Fibroblast of skin of abdomen (primary cell): ENCODE measurements around the gene NAP1L1. TPM values are rescaled to one million over a fixed set of nuclear protein-coding genes. Genes with fewer than 3 reads are reported as not detected.

Experiments
- DNase-seq: peaks from one replicate; pipeline ENCODE4 v3.0.0-alpha.2; 2013
- polyA plus RNA-seq, 2 experiments: library from polyadenylated mRNA; unstranded; fragments of 120-200 nt; gene quantifications; one replicate each; pipeline ENCODE4 v1.2.1, GENCODE V29; 2013; ENCODE audit not compliant: insufficient read length in 2 of 2

Gene NAP1L1, protein sequence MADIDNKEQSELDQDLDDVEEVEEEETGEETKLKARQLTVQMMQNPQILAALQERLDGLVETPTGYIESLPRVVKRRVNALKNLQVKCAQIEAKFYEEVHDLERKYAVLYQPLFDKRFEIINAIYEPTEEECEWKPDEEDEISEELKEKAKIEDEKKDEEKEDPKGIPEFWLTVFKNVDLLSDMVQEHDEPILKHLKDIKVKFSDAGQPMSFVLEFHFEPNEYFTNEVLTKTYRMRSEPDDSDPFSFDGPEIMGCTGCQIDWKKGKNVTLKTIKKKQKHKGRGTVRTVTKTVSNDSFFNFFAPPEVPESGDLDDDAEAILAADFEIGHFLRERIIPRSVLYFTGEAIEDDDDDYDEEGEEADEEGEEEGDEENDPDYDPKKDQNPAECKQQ
- polyA plus RNA-seq (2013, experiment 1 of 2; ENCODE audit: insufficient read length): 747 TPM
- 759 TPM for polyA plus RNA-seq (2013, experiment 2 of 2; ENCODE audit: insufficient read length)

DNA sequence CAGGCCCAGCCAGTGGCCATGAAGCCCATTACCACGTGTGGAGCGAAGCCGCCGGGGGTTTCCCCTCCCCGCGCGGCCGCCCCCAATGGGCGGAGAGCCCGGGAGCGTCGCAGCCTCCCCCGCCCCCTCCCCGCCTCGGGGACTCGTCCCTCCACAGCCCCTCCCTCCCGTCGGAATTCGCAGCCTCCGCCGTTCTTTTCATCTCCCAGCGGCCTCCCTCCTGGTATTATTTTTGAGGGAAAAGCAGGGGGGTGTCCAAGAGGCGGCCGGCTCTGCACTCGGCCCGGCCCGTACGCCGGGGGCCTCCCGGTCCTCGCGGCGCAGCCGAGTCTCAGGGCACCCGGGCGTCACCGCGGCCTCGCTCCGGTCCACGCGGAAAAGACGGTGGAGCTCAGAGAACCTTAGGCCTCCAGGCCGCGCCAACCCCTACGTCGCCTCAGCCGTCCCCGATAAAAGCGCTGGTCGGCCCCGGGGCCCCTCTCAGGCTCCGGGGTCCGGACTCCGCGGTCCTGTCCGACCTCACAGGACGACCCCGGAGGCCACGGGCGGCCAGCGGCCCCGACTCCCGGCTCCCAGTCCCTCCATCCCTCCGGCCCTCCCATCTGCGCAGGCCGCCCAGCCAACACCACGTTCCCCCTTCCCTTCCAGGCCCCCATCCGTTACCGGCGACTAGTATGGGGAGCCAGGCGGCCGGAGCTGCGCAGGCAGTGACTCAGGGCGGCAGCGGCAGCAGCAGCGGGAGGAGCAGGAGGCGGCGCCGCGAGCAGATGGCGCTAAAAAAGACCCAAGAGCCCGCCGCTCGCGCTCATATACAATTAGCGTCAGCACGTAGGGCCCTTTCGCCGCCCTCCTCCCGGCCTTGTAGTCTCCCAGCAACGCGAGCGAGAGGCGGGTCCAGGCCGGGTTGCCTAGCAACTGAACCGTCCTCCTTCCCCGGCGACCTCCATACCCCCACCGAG, at the start of gene NAP1L1:
NAP1L1 (minus strand) TSS at position 782 of the 959 bp plus-strand sequence. CDS start 10,466 bp downstream, outside the sequence.
- peak; percentile 99 for DNase-seq

DNA sequence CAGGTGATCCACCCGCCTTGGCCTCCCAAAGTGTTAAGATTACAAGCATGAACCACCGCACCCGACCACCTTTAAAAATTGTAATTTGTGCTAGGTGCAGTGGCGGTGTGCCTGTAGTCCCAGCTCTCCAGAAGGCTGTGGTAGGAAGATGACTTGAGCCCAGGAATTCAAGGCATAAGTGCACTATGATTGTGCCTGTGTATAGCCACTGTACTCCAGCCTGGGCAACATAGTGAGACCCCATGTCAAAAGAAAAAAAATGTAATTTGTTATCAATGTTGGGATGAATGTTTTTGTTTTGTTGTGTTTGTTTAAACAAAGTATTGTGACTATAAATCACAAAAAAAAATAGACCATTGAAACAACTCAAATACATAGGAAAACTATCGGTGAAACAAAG, 43.1 kb upstream of the NAP1L1 start:
- no peak for DNase-seq

DNA sequence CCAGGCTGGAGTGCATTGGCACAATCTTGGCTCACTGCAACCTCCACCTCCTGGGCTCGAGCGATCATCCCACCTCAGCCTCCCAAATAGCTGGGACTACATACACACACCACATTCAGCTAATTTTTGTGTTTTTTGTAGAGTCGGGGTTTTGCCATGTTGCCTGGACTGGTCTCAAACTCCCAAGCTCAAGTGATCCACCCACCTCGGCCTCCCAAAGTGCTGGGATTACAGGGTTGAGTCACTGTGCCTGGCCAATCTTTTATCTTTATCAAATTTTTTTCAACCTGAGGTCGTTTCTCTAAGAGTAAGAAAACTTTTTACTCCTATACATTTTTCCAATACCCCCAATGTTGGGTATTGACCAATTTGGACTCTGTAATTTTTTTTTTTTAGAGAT, 40.0 kb upstream of the NAP1L1 start:
- no peak for DNase-seq

DNA sequence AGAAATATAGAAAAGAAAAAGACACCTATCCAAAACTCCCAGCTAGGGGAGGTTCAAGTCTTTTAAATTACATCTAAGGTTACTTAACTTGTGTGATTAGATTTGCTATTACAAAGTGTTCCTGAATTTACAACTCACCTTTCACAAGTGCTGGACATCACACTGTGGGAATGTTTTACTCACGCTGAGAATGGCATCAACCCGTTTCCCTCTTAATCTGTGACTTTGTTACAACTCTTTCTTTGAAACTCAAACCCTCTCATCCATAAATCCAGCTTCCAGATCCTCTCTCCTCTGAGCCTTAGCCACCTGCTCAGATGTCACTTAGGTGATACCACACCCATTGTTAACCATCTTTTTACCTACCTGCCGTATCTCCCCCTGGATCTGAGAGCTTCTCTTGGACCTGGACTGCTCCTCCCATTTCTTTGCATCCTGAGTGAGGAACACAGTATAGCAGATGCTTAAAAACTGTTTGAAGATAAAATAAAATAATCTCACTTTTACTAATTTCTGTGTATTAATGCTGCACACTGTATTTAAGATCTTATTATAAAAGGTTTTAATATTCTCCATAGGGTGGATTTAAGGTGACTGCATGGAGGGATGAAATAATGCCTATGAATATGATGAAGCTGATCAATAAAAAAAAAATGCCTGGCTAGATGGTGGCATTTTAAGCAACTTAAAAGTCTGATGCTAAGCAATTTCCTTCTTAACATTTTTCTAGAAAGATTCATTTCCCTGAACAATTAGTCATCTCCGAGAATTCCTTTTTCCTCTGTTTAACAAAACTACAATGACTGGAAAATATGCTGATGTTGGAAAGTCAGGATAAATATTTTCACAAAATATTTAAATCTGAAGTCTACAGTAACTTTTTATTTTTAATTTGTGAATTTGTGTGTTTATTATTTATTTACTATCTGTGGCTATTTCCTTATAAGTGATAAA, 39.1 kb upstream of the NAP1L1 start:
- DNase-seq: peak; percentile 70

DNA sequence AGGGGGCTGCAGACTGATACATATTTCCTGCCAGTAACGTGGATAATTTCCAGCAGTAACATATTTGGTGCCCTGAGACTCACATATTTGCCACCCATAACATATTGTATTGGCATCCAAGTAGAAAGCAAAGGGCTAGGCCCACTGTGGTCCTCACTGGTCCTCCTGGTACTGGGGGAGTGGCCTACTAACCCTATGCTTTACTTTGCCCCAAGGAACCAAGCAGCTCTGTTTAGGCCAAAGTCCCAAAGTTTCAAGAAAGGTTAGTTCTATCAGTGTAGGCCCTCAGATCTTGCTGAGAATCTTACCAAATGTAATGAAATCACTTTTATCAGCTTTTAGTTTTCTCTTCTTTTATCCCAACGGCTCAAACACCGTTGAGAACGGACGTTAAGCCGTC, 35.4 kb upstream of the NAP1L1 start:
- DNase-seq: no peak

DNA sequence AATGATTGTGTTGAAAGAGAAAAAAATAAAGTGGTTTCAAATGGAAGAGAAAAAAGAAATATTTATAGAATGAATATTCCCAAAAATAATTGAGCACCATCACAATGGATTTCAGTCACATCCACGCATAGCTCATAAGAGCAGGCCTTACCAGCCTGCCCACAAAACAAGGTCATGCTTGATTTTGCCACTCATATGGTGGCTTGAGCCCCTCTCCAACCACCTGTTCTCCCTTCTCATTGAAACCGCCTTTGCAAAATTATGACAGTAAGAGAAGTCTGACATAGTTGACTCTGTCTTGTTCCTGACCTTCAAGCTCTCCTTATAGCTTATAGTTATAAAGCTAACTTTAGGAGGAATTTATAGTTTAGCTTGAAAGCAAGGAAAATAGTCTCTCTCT, 33.3 kb upstream of the NAP1L1 start:
- DNase-seq: no peak

DNA sequence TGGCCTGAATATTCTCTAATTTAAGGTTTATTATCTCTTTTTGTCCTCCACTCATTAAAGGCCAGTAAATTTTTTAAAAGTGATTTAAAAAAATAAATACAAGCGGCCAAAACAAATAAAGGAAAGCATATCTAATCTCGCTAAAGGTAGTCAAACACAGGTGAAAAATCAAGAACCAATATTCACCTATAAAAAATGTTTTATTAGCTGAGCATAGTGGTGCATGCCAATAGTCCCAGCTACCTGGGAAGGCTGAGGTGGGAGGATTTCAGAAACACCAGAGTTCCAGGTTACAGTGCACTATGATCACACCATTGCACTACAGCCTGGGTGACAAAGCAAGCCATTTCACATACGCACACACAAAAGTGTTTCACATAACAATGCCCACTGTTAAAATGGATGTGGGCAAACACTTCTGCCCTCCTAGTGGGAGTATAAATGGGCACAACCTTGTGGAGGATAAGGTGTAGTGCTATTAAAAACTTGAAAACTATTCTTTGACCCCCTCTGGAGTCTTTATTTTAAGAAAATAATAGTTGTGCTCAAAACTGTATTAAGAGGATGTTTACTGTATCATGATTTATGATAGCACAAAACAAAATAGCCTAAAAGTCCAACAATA, 32.7 kb upstream of the NAP1L1 start:
- no peak for DNase-seq

DNA sequence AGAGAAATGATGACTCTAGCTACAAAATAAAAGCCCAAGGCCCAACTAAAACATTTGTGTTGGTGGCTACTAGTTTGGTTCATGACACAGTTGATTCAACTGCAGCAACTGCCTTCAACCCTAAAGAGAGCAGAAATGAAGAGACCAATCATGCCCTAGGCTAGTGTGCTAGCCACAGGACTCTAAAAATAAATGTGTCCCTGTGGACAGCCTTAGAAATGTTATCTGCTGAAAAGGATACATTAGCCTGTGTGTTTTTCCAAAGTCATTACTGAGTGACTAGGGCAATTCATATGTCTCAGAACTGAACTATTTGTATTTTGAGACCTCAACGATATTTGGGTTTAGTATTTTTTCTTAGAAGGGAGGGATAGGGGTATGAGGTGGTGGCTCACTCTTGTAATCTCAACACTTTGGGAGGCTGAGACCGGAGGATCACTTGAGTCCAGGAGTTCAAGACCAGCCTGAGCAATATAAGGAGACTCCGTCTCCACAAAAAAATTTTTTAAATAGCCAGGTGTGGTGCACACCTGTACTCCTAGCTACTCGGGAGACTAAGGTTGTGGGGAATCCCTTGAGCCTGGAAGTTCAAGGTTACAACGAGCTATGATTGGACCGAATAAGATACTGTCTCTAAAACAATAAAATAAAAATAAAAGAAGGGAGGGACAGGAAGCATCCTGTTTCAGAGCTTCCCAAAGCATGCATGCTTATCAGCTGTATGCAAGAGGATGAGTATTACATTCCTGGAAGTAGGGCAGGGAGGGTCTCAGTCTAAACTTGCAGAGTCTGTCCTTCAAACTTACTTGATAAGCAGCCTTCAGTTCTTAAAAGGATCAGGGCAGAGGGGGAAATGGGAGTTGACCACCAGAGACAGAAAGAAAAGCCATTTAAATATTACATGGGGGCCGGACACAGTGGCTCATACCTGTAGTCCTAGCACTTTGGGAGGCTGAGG, 29.6 kb upstream of the NAP1L1 start:
- DNase-seq: no peak

DNA sequence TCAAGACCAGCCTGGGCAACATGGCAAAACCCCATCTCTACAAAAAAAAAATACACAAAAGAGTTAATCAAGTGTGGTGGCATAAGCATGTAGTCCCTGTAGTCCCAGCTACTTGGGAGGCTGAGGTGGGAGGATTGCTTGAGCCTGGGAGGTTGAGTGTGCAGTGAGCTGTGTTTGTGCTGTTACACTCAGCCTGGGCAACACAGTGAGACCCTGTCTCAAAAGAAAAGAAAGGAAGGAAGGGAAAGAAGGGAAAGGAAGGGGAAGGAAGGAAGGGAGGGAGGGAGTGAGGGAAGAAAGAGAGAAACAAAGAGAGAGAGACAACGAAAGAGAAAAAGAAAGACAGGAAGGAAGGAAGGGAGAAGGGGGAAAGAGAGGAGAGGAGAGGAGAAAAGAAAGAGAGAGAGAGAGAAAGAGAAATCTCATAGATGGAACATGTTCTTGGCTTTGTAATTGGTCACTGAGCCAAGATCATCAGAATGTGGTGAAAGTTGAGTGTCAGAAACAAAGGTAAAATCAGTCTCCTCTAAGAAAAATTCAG, 26.8 kb upstream of the NAP1L1 start:
- no peak for DNase-seq

DNA sequence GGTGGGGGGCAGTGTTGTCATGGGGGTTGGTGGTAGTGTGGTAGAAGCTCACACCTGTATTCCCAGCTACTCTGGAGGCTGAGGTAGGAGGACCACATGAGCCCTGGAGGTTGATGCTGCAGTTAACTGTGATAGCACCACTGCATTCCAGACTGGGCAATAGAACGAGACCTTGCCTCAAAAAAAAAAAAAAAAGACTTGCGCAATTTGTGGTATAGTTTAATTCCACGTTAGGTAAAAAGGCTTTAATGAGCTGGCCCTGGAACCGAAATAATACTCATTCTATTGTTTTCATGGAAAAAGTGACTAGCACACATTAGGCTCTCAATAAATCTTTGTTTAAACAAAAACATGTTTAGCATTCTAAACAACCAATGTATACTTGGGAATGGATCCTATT, 25.4 kb upstream of the NAP1L1 start:
- no peak for DNase-seq

DNA sequence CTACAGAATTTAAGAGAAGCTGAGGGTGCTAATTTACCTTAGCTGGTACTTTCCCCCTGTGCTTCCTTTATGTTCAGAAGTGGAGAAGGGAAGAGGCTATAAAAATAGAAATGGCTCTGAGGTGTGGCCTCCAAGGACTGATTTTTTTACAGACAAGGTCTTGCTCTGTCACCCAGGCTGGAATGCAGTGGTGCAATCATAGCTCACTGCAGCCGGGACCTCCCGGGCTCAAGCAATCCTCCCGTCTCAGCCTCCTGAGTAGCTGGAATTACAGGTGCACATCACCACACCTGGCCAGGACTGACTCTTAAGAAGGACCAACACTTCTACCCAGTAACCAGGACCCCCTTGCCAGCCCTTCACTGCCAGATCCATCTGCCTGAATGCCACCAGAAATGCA, 23.9 kb upstream of the NAP1L1 start:
- DNase-seq: no peak

DNA sequence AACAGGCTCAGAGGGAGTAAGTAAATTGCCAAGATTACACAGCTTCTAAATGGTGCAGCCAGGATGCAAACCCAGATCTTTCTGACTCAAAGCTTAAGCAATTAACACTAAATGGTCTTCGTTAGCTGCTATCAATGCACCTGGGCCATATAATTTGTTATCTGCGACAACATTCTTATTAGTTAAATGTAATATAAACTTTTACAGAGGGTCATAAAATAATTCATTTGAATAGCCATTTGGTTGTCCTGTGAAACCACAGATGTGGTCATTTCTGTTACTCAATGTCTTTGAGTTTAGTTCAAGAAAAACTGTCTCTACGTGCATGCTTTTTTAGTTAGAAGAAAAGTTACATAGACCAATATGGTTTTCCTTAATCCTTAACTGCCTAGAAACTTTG, 22.1 kb upstream of the NAP1L1 start:
- peak; percentile 13 for DNase-seq

DNA sequence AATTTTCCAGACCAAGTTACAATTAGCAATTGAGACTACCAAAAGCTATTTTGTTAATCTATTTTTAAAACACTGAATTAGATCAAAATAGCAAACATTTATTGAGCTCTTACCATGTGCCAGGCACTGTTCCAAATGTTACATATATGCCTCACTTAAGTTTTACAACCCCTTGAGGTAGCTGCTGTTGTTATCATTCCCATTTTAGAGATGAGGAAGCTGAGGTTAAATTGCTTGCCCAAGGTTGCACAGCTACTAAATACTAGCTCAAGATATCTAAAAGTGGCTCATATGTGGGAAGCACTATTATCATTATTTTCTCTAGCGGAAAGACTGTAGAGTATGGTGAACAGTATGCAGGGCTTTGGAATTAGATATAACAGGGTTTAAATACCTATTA, 19.5 kb upstream of the NAP1L1 start:
- DNase-seq: no peak

DNA sequence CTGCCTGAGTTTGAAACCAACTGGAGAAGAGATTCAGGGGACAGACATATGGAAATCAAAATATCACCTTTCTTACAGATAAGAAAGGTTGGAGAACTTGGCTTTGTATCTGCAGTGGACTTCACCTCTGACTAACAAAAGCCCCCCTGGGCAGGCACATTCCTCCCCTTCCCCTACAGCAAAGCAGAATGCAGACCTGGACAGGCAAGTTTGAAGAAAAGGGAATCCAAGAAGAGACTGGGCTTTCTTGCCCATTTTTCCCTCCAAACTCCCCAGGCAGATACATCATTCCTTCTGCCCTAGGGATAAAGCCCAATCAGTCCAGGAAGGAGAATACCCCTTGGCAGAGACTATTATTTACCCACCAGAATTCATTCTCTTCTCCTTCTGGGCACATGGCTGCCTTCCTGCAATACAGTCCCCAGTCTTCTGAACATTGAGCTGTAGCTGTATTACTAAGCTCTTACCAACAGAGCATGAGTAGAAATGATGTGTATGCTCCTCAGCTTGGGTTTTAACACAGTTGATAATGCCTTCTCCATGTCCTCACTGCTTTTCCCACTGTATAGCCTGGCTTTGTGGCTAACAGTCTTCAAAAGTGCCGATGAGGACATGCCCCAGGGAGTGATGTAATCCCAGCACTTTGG, 17.4 kb upstream of the NAP1L1 start:
- DNase-seq: no peak

DNA sequence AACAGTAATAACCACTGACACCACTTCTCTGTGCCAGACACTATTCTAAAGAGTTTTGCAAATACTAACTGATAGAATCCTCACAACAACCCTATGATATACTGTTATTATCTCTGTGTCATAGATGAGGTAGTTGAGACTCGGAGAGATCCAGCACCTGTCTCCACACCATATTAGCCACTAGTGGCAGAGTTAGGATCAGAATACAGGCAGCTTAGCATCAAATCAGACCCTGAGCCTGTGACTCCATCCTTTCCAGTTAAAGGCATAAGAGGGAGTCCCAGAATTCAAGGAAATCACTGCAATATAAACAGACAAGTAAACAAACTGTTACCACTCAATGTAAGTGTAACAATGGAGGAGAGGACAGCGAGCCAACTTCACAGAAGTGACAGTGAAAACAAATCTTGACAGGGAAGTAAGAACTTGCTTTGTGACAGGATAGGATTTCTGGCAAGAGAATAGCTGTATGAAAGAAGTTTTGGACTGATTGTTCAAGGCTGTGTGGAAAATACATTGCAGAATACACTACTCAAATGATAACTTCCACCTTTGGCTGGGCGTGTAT, 11.7 kb upstream of the NAP1L1 start:
- DNase-seq: no peak

DNA sequence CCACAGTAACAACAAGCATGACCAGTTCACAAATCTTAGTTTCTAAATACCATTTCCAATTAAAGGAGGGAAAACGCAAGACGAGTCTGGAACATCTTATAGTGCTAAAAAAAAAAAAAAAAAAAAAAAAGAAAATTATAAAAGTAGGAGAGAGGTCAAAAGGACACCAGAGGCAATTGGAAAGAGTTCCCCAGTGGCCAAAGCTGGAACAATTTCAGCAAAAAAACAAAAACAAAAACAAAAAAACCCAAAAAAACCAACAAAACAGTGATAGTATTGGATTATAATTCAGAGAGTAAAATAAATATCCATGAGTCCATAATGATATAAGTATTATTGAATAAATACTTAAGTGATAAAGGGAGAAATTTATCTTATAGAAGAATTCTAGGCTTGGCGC, 10.3 kb upstream of the NAP1L1 start:
- no peak for DNase-seq

DNA sequence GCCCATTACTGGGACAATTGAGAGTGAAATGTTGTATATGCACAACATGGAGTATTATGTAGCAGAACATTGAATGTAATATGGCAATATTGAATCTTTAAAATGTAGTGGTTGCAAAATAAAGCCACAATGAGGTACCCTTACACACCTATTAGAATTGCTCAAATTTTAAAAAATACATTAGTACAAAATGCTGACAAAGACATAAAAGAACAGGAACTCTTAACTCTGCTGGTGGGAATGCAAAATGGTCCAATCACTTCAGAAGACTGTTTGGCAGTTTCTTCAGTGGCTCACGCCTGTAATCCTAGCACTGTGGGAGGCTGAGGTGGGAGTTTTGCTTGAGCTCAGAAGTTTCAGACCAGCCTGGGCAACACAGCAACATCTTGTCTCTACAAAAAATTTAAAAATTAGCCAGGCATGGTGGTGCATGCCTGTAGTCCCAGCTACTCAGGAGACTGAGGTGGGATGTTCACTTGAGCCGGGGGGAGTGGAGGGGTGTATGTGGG, 6.8 kb upstream of the NAP1L1 start:
- no peak for DNase-seq

DNA sequence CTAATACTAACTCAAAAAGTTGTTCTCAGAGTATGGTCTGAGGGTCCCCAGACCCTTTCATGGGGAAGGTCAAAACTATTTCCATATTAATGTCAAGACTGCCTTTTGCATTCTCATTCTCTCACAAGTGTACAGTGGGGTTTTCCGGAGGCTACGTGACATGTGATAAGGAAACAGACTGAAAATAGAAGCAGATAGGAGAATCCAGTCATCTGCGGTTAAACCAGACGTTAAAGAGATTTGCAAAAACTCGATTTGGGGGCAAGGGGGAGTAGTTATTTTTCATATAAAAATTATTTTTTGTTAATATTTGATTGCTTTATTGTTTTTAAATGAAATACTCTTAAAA, 1.0 kb upstream of the NAP1L1 start:
- DNase-seq: no peak

DNA sequence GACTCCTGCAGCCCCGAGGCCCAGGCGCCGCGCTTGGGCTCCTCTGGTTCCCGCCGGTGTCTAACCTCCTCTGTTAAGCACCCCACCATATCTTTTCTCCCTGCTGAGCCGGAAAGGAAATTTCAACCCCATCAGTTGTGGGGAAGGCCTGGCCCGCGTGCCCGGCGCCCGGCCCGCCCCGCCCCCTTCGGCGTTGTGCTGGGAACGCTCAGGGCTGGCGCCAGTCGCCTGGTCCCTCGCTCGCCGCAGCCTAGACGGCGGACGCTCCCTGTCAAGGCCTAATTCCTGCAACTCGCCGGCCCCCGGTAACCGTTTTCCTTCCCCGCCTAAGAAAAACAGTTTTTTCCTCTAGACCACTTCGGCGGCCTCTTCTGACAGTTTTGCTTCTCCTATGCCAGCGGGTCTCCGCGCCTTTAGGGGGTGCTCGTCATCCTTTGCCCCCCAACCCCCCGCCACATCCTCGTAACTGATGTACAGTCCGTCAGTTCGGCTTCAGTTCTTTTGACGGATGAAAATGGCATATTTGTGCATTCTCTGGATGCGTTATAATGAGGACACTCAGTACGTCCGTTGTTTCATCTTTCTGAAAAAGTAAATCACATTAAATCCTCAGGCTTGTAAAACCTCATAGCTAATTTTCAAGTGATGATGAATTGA, 506 bp upstream of the NAP1L1 start:
- no peak for DNase-seq
